GM21529 (cell line): Measurements from ENCODE around the gene ELSPBP1.
"Not testable (repeated sequence)": the region's sequence is repeated elsewhere in the genome, so short reads cannot be mapped to it uniquely, and the experiment has no call there.

Source experiments
- ATAC-seq: cut with Tn5 transposase; IDR thresholded peaks from one replicate; pipeline ENCODE4 v1.9.1; 2021; ENCODE audit not compliant: unreplicated experiment

Gene ELSPBP1

DNA sequence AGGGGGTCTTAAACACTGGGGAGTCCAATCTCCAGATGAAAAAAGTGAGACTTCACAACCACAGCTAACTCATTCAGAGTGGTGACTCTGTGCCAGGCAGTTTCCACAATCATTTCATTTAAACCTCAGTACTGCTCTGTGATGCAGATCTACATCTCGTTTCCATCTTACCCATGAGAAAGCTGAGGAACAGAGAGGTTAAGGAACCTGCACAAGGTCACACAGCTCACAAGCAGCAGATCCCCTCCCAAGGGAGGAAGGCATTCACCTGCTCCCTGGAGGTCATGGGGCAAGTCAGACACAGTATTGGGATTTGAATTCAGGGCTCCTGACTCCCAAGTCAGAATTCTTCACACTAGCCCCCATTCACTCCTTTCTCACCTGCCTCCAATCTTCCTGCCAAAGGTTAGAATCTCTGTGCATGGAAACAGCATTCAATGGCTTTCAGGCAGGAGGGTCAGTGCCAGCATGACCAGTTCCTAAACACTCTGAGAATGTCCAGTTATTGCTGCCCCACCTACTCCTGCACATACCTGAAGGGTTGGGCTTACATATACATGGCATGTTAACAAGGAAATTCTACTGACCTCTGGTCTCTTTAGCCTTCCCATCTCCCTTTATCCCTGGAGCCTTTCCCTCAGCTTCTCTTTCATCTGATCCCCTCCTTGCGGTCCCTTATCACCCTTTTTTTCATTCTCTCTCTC lies 47.6 kb downstream of the ELSPBP1 start:
- no peak for ATAC-seq

GRCh38 chr19:48043675-48044258 lies 49.3 kb downstream of the ELSPBP1 start, which contains the start of gene CABP5:
Gene CABP5 (minus strand): TSS chr19:48044079. CDS start chr19:48043922, 157 bp downstream.
- no peak for ATAC-seq

- ATAC-seq = no peak
These were observed 50.1 kb downstream of the ELSPBP1 start for GRCh38 chr19:48044561-48044960.

- ATAC-seq = no peak
These were observed 57.1 kb downstream of the ELSPBP1 start for GRCh38 chr19:48051335-48052033.

- no peak for ATAC-seq
These were observed 58.6 kb downstream of the ELSPBP1 start for GRCh38 chr19:48053076-48053475.

GRCh38 chr19:48053856-48054255 lies 59.4 kb downstream of the ELSPBP1 start:
- ATAC-seq = no peak

DNA sequence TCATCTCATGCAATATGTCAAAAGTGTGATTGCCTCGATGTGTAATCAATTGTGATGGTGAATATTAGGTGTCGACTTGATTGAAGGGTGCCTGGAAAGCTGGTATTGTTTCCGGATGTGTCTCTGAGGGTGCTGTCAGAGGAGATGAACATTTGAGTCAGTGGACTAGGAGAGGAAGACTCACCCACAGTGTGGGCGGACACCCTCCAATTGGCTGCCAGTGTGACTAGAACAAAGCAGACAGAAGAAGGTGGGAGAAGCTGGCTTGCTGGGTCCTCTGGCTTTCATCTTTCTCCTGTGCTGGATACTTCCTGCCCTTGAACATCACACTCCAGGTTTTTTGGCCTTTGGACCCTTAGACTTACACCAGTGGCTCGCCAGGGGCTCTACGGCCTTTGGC lies 64.9 kb downstream of the ELSPBP1 start:
- no peak for ATAC-seq

- ATAC-seq = no peak
These were observed 65.9 kb downstream of the ELSPBP1 start for GRCh38 chr19:48060381-48060780.

DNA sequence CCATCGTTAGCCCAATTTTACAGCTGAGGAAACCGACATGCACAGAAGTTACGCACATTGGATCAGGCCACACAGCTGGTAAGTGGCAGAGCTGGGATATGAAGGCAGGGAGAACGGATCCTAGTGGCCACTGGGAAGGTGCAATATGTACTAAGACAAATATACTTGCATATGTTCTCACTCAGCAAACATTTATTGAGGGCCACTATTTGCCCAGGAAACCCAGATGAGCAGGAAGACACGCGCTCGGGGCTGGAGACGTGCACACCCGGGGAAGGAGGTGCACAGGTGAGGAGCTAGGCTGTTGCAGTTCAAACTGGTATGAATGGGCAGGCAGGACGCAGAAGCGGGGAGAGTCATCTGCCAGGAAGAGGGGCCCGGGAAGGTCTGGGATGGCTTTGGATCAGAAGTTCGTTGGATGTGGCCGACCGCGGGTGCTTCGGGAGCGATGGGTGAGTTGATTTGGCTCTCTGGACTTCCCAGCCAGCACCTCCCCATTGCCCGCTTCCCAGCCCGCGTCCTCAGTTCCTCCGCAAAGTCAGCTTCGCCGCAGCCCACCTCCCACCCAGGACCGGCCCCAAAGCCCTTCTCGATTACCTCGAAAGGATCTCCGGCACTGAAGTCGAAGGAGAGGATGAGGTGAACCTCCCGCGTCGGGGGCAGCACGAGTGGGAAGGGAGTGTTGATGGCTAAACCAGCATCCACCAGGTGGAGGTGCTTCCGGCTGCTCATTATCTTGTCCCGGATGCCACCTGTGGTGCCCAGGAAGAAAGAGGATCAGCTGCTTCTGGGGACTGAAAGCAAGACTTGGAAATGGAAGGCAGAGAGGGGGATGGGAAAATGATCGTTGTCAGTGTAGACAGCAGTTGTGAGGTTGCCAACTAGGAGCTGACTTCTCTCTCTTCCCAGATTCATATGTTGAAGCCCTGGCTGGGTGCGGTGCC lies 67.2 kb downstream of the ELSPBP1 start:
- ATAC-seq = no peak

DNA sequence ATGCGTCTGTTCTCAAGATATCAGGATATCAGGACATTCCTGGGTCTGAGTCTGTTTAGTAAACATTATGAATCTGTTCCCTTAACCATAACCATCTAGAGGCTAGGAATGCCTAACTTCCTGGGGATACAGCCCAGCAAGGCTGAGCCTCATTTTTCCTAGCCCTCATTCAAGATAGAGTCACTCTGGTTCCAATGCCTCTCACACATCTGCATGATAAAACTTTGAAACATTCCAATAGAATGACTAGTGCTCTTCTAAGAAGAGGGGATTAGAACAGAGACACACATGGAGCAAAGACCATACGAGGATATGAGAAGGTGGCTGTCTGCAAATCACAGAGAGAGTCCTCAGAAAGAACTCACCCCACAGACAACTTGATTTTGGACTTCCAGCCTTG lies 70.1 kb downstream of the ELSPBP1 start:
- no peak for ATAC-seq

- no peak for ATAC-seq
These were observed 75.0 kb downstream of the ELSPBP1 start for GRCh38 chr19:48069435-48069834.

- ATAC-seq = not testable (repeated sequence)
These were observed 75.8 kb downstream of the ELSPBP1 start for GRCh38 chr19:48070177-48070769.
